Measurements from ENCODE around the gene MAPK1IP1L. TPM values are rescaled to one million over a fixed set of nuclear protein-coding genes. Genes with fewer than 3 reads are reported as not detected.
A peak's percentile ranks its signal among the peaks of the same experiment; 100 is the strongest.
"Not testable (repeated sequence)": the region's sequence is repeated elsewhere in the genome, so short reads cannot be mapped to it uniquely, and the experiment has no call there.

The MAPK1IP1L gene
- total RNA-seq, 1 donor from 2014 or later, result 85.0 TPM

GRCh38 chr14:55075628-55076175 lies 24.3 kb downstream of the MAPK1IP1L start:
- H3K27ac Mint-ChIP-seq (ENCODE audit: unreplicated experiment), result peak overlapping the region; percentile 49
- peaks cover 45% of the 10 kb centered on the region for H3K4me1 Mint-ChIP-seq (ENCODE audit: low read depth)

GRCh38 chr14:55077170-55078151 lies 26.0 kb downstream of the MAPK1IP1L start:
- Mint-ChIP-seq H3K27me3 (ENCODE audit: low read depth) (no peaks in the 10 kb centered on the region), H3K4me3 (ENCODE audit: unreplicated experiment) (no peak overlapping the region), H3K36me3 (ENCODE audit: low read depth) (peaks cover 2% of the 10 kb centered on the region), H3K9me3 (ENCODE audit: low read depth) (no peaks in the 10 kb centered on the region), H3K4me1 (ENCODE audit: low read depth) (peaks cover 28% of the 10 kb centered on the region), H3K27ac (ENCODE audit: unreplicated experiment) (no peak overlapping the region)
- no peak for DNase-seq (ENCODE audit: low spot score)
- no peak for TF ChIP-seq CTCF (IDR thresholded peaks at IDR 0.05)

More at GRCh38 chr14:55075628-55076175, 24.3 kb downstream of the MAPK1IP1L start:
- no peaks in the 10 kb centered on the region for H3K27me3 Mint-ChIP-seq (ENCODE audit: low read depth)
- DNase-seq (ENCODE audit: low spot score), result no peak
- no peak for TF ChIP-seq CTCF (IDR thresholded peaks at IDR 0.05)
- no peak overlapping the region for H3K4me3 Mint-ChIP-seq (ENCODE audit: unreplicated experiment)
- no peaks in the 10 kb centered on the region for H3K9me3 Mint-ChIP-seq (ENCODE audit: low read depth)
- H3K36me3 Mint-ChIP-seq (ENCODE audit: low read depth), result peaks cover 2% of the 10 kb centered on the region

- not testable (repeated sequence) for H3K9me3 Mint-ChIP-seq (ENCODE audit: low read depth); H3K27ac Mint-ChIP-seq (ENCODE audit: unreplicated experiment); H3K4me1 Mint-ChIP-seq (ENCODE audit: low read depth); H3K4me3 Mint-ChIP-seq (ENCODE audit: unreplicated experiment); H3K27me3 Mint-ChIP-seq (ENCODE audit: low read depth); H3K36me3 Mint-ChIP-seq (ENCODE audit: low read depth); DNase-seq (ENCODE audit: low spot score)
Measured at GRCh38 chr14:55079961-55080360, 28.5 kb downstream of the MAPK1IP1L start.

GRCh38 chr14:55084401-55085059 lies 33.1 kb downstream of the MAPK1IP1L start:
- Mint-ChIP-seq H3K27me3 (ENCODE audit: low read depth) (no peaks in the 10 kb centered on the region), H3K4me3 (ENCODE audit: unreplicated experiment) (no peak overlapping the region), H3K4me1 (ENCODE audit: low read depth) (no peaks in the 10 kb centered on the region), H3K27ac (ENCODE audit: unreplicated experiment) (no peak overlapping the region), H3K36me3 (ENCODE audit: low read depth) (no peaks in the 10 kb centered on the region), H3K9me3 (ENCODE audit: low read depth) (no peaks in the 10 kb centered on the region)
- DNase-seq (ENCODE audit: low spot score), result no peak
- TF ChIP-seq CTCF (IDR thresholded peaks at IDR 0.05), result no peak

- Mint-ChIP-seq H3K9me3 (ENCODE audit: low read depth) (no peaks in the 10 kb centered on the region), H3K36me3 (ENCODE audit: low read depth) (no peaks in the 10 kb centered on the region), H3K4me1 (ENCODE audit: low read depth) (no peaks in the 10 kb centered on the region), H3K4me3 (ENCODE audit: unreplicated experiment) (no peak overlapping the region), H3K27ac (ENCODE audit: unreplicated experiment) (no peak overlapping the region), H3K27me3 (ENCODE audit: low read depth) (no peaks in the 10 kb centered on the region)
- DNase-seq (ENCODE audit: low spot score), result no peak
- TF ChIP-seq CTCF (IDR thresholded peaks at IDR 0.05), result no peak
Measured at GRCh38 chr14:55085060-55085660, 33.7 kb downstream of the MAPK1IP1L start.

Data from chondrocyte (in vitro differentiated cells).